Measurements from ENCODE around the gene TRIO. TPM values are rescaled to one million over a fixed set of nuclear protein-coding genes. Genes with fewer than 3 reads are reported as not detected.

Gene TRIO
- total and polyA plus RNA-seq, 10 of the 15 experiments (the other 5 are each of a cell fraction or from before 2014, with no cell fraction given), result 5.1 to 96.4 (median 44.6) TPM

- Histone ChIP-seq H3K27ac (ENCODE audit: control insufficient read depth, insufficient read depth) (no peak overlapping the region), H4K20me1 (ENCODE audit: control insufficient read depth, insufficient read depth) (no peaks in the 10 kb centered on the region), H3K4me3 (no peak overlapping the region), H3K36me3 (ENCODE audit: control insufficient read depth in 2 of 2, insufficient read depth in 2 of 2, low read length in 1 of 2) (peaks cover 10 to 40% of the 10 kb centered on the region in 2 experiments), H3K27me3 (replicated peaks in 1 of 2; ENCODE audit: control insufficient read depth in 2 of 2, insufficient read depth in 2 of 2, low read length in 1 of 2) (no peaks in the 10 kb centered on the region), H3K9ac (ENCODE audit: control insufficient read depth, insufficient read depth, low read length) (no peak overlapping the region), H3K9me3 (replicated peaks; ENCODE audit: control insufficient read depth, insufficient read depth, low read length) (no peaks in the 10 kb centered on the region), H3K4me1 (ENCODE audit: control insufficient read depth, insufficient read depth, low read length) (no peaks in the 10 kb centered on the region), H2AFZ (ENCODE audit: control insufficient read depth, low read depth, low read length) (no peak overlapping the region), H3K4me2 (ENCODE audit: control insufficient read depth, insufficient read depth) (no peak overlapping the region), H3K79me2 (ENCODE audit: control insufficient read depth, insufficient read depth, low read length) (no peaks in the 10 kb centered on the region)
- TF ChIP-seq SREBF2 (IDR thresholded peaks at IDR 0.05; ENCODE audit: low read length) (no peak), ZNF274 (IDR thresholded peaks at IDR 0.05; ENCODE audit: insufficient read depth, insufficient read length) (no peak), ZBTB11 (CRISPR knock-in tag; IDR thresholded peaks at IDR 0.05) (no peak), SIN3A (IDR thresholded peaks at IDR 0.05; ENCODE audit: low read depth, low read length) (no peak)
- no TSS peak for BruUV-seq (replicated peaks)
- ChIA-PET CTCF (interaction anchor here (1.4 kb wide), 1 partner anchor 147 kb away, joined by 4 read pairs; no protein-coding TSS in a partner anchor), RAD21 (ENCODE audit: unreplicated experiment) (no interaction called here), SMC1A (ENCODE audit: uncharacterized antibody, unreplicated experiment) (no interaction called here), POLR2A (no interaction called here)
- in situ Hi-C loops (cut with MboI) (no loop called here), intact Hi-C loops (cut with micrococcal nuclease; ENCODE audit: unreplicated experiment) (no loop called here)
- no peak for FAIRE-seq
- no peak for DNase-seq (ENCODE audit: low read depth, low spot score)
- 97% methylated on average over 7 of the region's 7 CpGs for WGBS (ENCODE audit: insufficient coverage, insufficient replicate concordance, low lambda C conversion rate, missing lambda C conversion rate)
- ATAC-seq, result no peak
Observed at GRCh38 chr5:14497311-14497710, 354.2 kb downstream of the TRIO start.
